GM12878 (cell line): ENCODE results near the gene TNFRSF9. TPM values are rescaled to one million over a fixed set of nuclear protein-coding genes. Genes with fewer than 3 reads are reported as not detected.

ENCODE experiments used
- ATAC-seq: fragments of 200-7000 bp; cut with Tn5 transposase; 3 replicates; pipeline ENCODE4 v1.9.1; 2020; ENCODE audit warnings: mild to moderate bottlenecking, moderate library complexity
- BruUV-seq: library from RNA; stranded (reverse); fragments of 400-500 nt; replicated peaks from 2 replicates; lab custom pipeline; 2021; lab: Mats Ljungman, UMichigan
- CTCF ChIA-PET: fragments of 300-600 bp; sonication (Branson Sonifier 250); formaldehyde crosslinking; extraction: SDS; loops from one replicate; lab custom pipeline; 2021; ENCODE audit warnings: inconsistent platforms; lab: Yijun Ruan, JAX
- POLR2A ChIA-PET: fragments of 350-600 bp; formaldehyde crosslinking; extraction: SDS; loops from one replicate; lab custom pipeline; 2021; ENCODE audit warnings: inconsistent platforms; lab: Charles Lee
- RAD21 ChIA-PET: fragments of 300-600 bp; sonication (Branson Sonifier 250); formaldehyde crosslinking; loops from one replicate; lab custom pipeline; 2023; ENCODE audit warnings: antibody characterized with exemption; ENCODE audit not compliant: unreplicated experiment; lab: Charles Lee
- SMC1A ChIA-PET: fragments of 300-600 bp; sonication (Branson Sonifier 250); formaldehyde crosslinking; loops from one replicate; lab custom pipeline; 2023; ENCODE audit not compliant: unreplicated experiment, uncharacterized antibody; lab: Charles Lee
- DNase-seq: peaks from one replicate; pipeline ENCODE4 v3.0.0-alpha.2; 2011; ENCODE audit warnings: low read depth, low spot score
- FAIRE-seq: peaks from 3 replicates; lab custom pipeline; 2011; peaks lifted over from hg19 to GRCh38; lab: Jason Lieb, UNC
- H2AFZ ChIP-seq: 2 replicates; pipeline ENCODE4 v1.6.0; 2011; ENCODE audit warnings: low read depth, low read length, control low read depth; ENCODE audit not compliant: control insufficient read depth
- H3K27ac ChIP-seq: 2 replicates; pipeline ENCODE4 v1.5.1; 2011; ENCODE audit warnings: control low read depth; ENCODE audit not compliant: control insufficient read depth, insufficient read depth
- H3K27me3 ChIP-seq, 2 experiments: replicated peaks in 1 of 2; 2 replicates each; pipeline versions ENCODE4 v1.6.0 to v1.6.1; 2011; ENCODE audit warnings: low read length in 1 of 2; ENCODE audit not compliant: control insufficient read depth in 2 of 2, insufficient read depth in 2 of 2
- H3K36me3 ChIP-seq, 2 experiments: 2 replicates each; pipeline ENCODE4 v1.5.1; 2011; ENCODE audit warnings: low read length in 1 of 2; ENCODE audit not compliant: control insufficient read depth in 2 of 2, insufficient read depth in 2 of 2
- H3K4me1 ChIP-seq: 2 replicates; pipeline ENCODE4 v1.6.1; 2011; ENCODE audit warnings: mild to moderate bottlenecking, low read length, moderate library complexity, mixed read lengths; ENCODE audit not compliant: control insufficient read depth, insufficient read depth
- H3K4me2 ChIP-seq: 2 replicates; pipeline ENCODE4 v1.6.0; 2011; ENCODE audit warnings: control low read depth; ENCODE audit not compliant: control insufficient read depth, insufficient read depth
- H3K4me3 ChIP-seq: fragments of 200-600 bp; sonication (generic); 2 replicates; pipeline ENCODE4 v1.5.1; 2016
- H3K79me2 ChIP-seq: 2 replicates; pipeline ENCODE4 v1.6.0; 2011; ENCODE audit warnings: low read length; ENCODE audit not compliant: control insufficient read depth, insufficient read depth
- H3K9ac ChIP-seq: 2 replicates; pipeline ENCODE4 v1.8.0; 2011; ENCODE audit warnings: low read length, control low read depth, mixed read lengths; ENCODE audit not compliant: control insufficient read depth, insufficient read depth
- H3K9me3 ChIP-seq: replicated peaks from 3 replicates; pipeline ENCODE4 v1.5.1; 2011; ENCODE audit warnings: mild to moderate bottlenecking, low read length; ENCODE audit not compliant: control insufficient read depth, insufficient read depth
- H4K20me1 ChIP-seq: 2 replicates; pipeline ENCODE4 v1.6.0; 2011; ENCODE audit not compliant: control insufficient read depth, insufficient read depth
- CHD4 ChIP-seq: fragments of 200-600 bp; sonication (generic); IDR thresholded peaks from 2 replicates; pipeline ENCODE4 v1.6.1; 2016; ENCODE audit warnings: mild to moderate bottlenecking
- ESRRA ChIP-seq: IDR thresholded peaks from 2 replicates; pipeline ENCODE4 v1.6.1; 2012; ENCODE audit warnings: mild to moderate bottlenecking, low read length, improper control_type of control experiment
- MTA2 ChIP-seq: fragments of 450-650 bp; IDR thresholded peaks from 2 replicates; pipeline ENCODE4 v1.6.1; 2016; ENCODE audit warnings: low read depth, mild to moderate bottlenecking, moderate library complexity
- NR2C1 ChIP-seq: fragments of 450-650 bp; IDR thresholded peaks from 2 replicates; pipeline ENCODE4 v1.6.1; 2017; ENCODE audit warnings: antibody characterized with exemption, mild to moderate bottlenecking, moderate library complexity
- POLR2A ChIP-seq: IDR thresholded peaks from 2 replicates; pipeline ENCODE4 v1.6.1; 2011; ENCODE audit warnings: low read depth, mild to moderate bottlenecking, low read length
- RCOR1 ChIP-seq: conservative IDR thresholded peaks from 2 replicates; pipeline ENCODE4 v1.6.1; 2012; ENCODE audit warnings: low read depth, low read length, improper control_type of control experiment
- SRF ChIP-seq, 2 experiments: IDR thresholded peaks; 2 replicates each; pipeline ENCODE4 v1.6.1; 2011; ENCODE audit warnings: low read depth in 2 of 2, low read length in 2 of 2, mild to moderate bottlenecking in 1 of 2, moderate library complexity in 1 of 2
- WGBS: methylation state at CpG from one replicate; pipeline ENCODE4 v1.1.6; 2016; ENCODE audit warnings: low lambda C conversion rate; ENCODE audit not compliant: insufficient replicate concordance, insufficient coverage; ENCODE audit errors: missing lambda C conversion rate; 5-methylcytosine and 5-hydroxymethylcytosine counted together
- in situ Hi-C: fragments of 300-500 bp; cut with MboI; formaldehyde crosslinking; loops from 9 replicates; pipeline ENCODE4 v1.14.3; 2018; ENCODE audit warnings: mixed read lengths
- intact Hi-C: fragments of 100-400 bp; cut with micrococcal nuclease; formaldehyde crosslinking; loops from one replicate; pipeline ENCODE4 v1.14.2; 2022; ENCODE audit not compliant: unreplicated experiment
- polyA plus RNA-seq, 11 experiments: library from polyadenylated mRNA; depleted of rRNA in 4 of 11; unstranded in 6 of 11; stranded (reverse) in 5 of 11; fragments of >200 nt; fragmentation: Nextera tagmentation in 4 of 11; fragmentation: Illumina TruSeq in 1 of 11; extraction: Ambion mirVana in 4 of 11; extraction: Trizol in 1 of 11; gene quantifications; 1 replicate in 1 of 11; 2 replicates in 10 of 11; pipeline versions ENCODE4 v1.2.1 to v1.2.3, GENCODE V29; 2011 to 2016; ENCODE audit warnings: inconsistent platforms in 2 of 11, missing spikeins in 2 of 11, low read depth in 1 of 11
- total RNA-seq, 4 experiments: library from RNA; depleted of rRNA in 3 of 4; stranded (reverse); fragments of >200 nt in 3 of 4; fragmentation: Illumina TruSeq in 1 of 4; extraction: Trizol in 1 of 4; gene quantifications; 2 replicates each; pipeline versions ENCODE4 v1.2.1 to v1.2.3, GENCODE V29; 2013 to 2021
- TF ChIP-seq, protein P1 (sequence below): IDR thresholded peaks from 2 replicates; pipeline ENCODE4 v1.6.1; 2012; ENCODE audit warnings: mild to moderate bottlenecking, low read depth, low read length
- TF ChIP-seq, protein P2 (sequence below): fragments of 450-650 bp; IDR thresholded peaks from 2 replicates; pipeline ENCODE4 v1.6.1; 2017; ENCODE audit warnings: mild to moderate bottlenecking, moderate library complexity
- TF ChIP-seq, protein P3 (sequence below): IDR thresholded peaks from 2 replicates; pipeline ENCODE4 v1.6.1; 2012; ENCODE audit warnings: low read depth, low read length, improper control_type of control experiment

TNFRSF9 gene
- total and polyA plus RNA-seq, 10 of the 15 experiments (the other 5 are each of a cell fraction or from before 2014, with no cell fraction given) = 2.0 to 25.6 (median 5.8) TPM

DNA sequence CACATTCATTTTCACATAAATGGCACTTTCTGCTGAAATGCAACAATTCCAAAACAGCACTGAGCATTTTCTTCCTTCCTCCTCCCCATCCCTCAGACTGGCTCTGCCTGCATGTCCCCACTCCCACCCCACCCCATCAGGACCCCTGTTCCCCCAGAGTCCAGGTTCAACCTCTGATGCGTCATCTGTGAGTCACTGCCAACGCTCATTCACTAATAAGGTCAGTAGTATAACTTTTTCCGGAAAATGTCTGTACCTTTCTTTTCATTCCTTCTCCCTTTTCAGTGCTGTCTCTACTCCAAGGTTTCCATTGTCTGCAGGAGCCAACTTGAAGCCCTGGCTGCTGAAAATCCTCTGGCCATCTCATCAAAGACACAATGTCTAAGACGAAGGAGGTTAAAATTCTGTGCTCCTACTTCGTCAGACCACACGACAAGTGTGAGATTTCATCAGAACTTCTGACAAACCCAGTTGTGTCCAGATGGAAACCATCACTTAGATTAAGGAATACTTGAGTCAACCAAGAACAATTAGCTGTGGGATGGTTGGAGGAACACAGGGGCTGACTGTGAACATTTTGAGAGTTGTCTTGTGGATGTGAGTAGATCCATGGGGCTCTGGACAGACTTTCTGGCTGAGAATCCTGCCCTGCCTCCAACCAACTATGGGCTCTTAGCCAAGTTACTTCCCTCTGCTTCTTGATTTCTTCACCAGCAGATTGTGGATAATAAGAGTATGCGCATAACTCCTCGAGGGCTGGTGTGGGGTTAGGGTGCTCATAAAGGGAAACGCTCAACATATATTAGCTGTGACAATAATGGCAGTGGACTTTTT lies 52.2 kb downstream of the TNFRSF9 start:
- ATAC-seq = no peak
- ChIA-PET RAD21 (no interaction called here), SMC1A (no interaction called here), POLR2A (interaction anchor here (0.7 kb wide), 1 partner anchor 540 kb away, joined by 8 read pairs; no protein-coding TSS in a partner anchor), CTCF (no interaction called here)
- Histone ChIP-seq H3K4me1 (no peaks in the 10 kb centered on the region), H3K27me3 (no peaks in the 10 kb centered on the region; a peak in 1 of 4 replicates), H4K20me1 (no peaks in the 10 kb centered on the region), H3K36me3 (no peaks in the 10 kb centered on the region), H3K9me3 (no peaks in the 10 kb centered on the region), H3K9ac (no peak overlapping the region), H3K4me3 (no peak overlapping the region), H3K27ac (no peak overlapping the region), H2AFZ (no peak overlapping the region), H3K79me2 (no peaks in the 10 kb centered on the region), H3K4me2 (no peak overlapping the region)
- in situ Hi-C loops (no loop called here), intact Hi-C loops (no loop called here)
- DNase-seq = no peak
- no peak for FAIRE-seq
- BruUV-seq = no TSS peak
- TF ChIP-seq SRF (IDR thresholded peaks at IDR 0.05; ENCODE audit: low read depth in 2 of 2, low read length in 2 of 2) = no peak
- TF ChIP-seq POLR2A = no peak
- TF ChIP-seq, protein P1, sequence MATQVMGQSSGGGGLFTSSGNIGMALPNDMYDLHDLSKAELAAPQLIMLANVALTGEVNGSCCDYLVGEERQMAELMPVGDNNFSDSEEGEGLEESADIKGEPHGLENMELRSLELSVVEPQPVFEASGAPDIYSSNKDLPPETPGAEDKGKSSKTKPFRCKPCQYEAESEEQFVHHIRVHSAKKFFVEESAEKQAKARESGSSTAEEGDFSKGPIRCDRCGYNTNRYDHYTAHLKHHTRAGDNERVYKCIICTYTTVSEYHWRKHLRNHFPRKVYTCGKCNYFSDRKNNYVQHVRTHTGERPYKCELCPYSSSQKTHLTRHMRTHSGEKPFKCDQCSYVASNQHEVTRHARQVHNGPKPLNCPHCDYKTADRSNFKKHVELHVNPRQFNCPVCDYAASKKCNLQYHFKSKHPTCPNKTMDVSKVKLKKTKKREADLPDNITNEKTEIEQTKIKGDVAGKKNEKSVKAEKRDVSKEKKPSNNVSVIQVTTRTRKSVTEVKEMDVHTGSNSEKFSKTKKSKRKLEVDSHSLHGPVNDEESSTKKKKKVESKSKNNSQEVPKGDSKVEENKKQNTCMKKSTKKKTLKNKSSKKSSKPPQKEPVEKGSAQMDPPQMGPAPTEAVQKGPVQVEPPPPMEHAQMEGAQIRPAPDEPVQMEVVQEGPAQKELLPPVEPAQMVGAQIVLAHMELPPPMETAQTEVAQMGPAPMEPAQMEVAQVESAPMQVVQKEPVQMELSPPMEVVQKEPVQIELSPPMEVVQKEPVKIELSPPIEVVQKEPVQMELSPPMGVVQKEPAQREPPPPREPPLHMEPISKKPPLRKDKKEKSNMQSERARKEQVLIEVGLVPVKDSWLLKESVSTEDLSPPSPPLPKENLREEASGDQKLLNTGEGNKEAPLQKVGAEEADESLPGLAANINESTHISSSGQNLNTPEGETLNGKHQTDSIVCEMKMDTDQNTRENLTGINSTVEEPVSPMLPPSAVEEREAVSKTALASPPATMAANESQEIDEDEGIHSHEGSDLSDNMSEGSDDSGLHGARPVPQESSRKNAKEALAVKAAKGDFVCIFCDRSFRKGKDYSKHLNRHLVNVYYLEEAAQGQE = no peak
- TF ChIP-seq, protein P2, sequence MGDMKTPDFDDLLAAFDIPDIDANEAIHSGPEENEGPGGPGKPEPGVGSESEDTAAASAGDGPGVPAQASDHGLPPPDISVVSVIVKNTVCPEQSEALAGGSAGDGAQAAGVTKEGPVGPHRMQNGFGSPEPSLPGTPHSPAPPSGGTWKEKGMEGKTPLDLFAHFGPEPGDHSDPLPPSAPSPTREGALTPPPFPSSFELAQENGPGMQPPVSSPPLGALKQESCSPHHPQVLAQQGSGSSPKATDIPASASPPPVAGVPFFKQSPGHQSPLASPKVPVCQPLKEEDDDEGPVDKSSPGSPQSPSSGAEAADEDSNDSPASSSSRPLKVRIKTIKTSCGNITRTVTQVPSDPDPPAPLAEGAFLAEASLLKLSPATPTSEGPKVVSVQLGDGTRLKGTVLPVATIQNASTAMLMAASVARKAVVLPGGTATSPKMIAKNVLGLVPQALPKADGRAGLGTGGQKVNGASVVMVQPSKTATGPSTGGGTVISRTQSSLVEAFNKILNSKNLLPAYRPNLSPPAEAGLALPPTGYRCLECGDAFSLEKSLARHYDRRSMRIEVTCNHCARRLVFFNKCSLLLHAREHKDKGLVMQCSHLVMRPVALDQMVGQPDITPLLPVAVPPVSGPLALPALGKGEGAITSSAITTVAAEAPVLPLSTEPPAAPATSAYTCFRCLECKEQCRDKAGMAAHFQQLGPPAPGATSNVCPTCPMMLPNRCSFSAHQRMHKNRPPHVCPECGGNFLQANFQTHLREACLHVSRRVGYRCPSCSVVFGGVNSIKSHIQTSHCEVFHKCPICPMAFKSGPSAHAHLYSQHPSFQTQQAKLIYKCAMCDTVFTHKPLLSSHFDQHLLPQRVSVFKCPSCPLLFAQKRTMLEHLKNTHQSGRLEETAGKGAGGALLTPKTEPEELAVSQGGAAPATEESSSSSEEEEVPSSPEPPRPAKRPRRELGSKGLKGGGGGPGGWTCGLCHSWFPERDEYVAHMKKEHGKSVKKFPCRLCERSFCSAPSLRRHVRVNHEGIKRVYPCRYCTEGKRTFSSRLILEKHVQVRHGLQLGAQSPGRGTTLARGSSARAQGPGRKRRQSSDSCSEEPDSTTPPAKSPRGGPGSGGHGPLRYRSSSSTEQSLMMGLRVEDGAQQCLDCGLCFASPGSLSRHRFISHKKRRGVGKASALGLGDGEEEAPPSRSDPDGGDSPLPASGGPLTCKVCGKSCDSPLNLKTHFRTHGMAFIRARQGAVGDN = no peak
- TF ChIP-seq, protein P3, sequence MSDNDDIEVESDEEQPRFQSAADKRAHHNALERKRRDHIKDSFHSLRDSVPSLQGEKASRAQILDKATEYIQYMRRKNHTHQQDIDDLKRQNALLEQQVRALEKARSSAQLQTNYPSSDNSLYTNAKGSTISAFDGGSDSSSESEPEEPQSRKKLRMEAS = no peak
- TF ChIP-seq NR2C1 = no peak
- TF ChIP-seq RCOR1 = no peak
- TF ChIP-seq CHD4 = no peak
- TF ChIP-seq ESRRA = no peak
- TF ChIP-seq MTA2 = no peak
- WGBS = 40% methylated on average over 9 of the region's 9 CpGs
